ENCODE data around the gene P3H1.

P3H1 gene

DNA sequence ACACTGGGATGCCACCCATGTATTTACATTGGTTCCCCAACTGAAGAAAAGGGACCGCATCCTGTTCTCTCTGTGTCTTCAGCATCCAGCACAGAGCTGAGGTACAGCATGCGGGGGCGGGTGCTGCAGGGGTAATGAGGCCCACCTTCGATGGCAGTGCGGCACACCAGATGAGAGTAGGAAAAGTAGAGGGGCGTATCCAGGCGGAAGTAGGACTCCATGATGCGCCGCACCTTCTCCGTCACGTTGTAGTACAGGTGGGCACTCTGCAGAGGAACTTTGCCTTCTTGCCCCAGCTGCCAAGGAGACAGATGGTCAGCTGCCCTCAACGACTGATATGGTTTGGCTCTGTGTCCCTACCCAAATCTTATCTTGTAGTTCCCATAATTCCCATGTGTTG lies 16.8 kb downstream of the P3H1 start:
- no peak for DNase-seq (ENCODE audit: insufficient read length, low spot score)
- TF ChIP-seq, protein P1, sequence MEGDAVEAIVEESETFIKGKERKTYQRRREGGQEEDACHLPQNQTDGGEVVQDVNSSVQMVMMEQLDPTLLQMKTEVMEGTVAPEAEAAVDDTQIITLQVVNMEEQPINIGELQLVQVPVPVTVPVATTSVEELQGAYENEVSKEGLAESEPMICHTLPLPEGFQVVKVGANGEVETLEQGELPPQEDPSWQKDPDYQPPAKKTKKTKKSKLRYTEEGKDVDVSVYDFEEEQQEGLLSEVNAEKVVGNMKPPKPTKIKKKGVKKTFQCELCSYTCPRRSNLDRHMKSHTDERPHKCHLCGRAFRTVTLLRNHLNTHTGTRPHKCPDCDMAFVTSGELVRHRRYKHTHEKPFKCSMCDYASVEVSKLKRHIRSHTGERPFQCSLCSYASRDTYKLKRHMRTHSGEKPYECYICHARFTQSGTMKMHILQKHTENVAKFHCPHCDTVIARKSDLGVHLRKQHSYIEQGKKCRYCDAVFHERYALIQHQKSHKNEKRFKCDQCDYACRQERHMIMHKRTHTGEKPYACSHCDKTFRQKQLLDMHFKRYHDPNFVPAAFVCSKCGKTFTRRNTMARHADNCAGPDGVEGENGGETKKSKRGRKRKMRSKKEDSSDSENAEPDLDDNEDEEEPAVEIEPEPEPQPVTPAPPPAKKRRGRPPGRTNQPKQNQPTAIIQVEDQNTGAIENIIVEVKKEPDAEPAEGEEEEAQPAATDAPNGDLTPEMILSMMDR (IDR thresholded peaks at IDR 0.05; ENCODE audit: insufficient read depth, missing control alignments), result no peak
- FAIRE-seq, result no peak

- DNase-seq (ENCODE audit: insufficient read length, low spot score) (no peak), FAIRE-seq (no peak)
- TF ChIP-seq, protein P1 (IDR thresholded peaks at IDR 0.05; ENCODE audit: insufficient read depth, missing control alignments), result no peak
Measured at GRCh38 chr1:42748461-42749410, 18.1 kb downstream of the P3H1 start.

DNA sequence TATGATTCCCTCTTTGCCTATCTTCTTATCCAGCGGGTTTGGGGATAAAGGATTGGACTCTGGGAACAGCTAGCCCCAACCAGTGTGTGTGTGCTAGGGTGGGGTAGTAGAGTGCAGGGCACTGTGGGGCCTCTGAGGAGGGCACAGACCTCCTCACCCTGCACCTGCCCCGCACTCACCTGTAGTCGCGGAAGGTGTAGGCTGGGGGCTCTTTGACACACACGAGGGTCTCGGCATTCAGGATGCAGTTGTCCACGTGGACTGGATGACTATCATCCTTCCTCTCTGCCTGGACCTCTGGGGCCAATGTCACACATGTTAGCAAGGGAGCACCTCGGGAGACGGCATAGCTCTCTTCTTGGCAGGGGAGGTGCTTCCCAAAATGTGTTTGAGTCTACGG lies 18.8 kb downstream of the P3H1 start:
- TF ChIP-seq, protein P1 (IDR thresholded peaks at IDR 0.05; ENCODE audit: insufficient read depth, missing control alignments), result no peak
- FAIRE-seq, result no peak
- no peak for DNase-seq (ENCODE audit: insufficient read length, low spot score)

DNA sequence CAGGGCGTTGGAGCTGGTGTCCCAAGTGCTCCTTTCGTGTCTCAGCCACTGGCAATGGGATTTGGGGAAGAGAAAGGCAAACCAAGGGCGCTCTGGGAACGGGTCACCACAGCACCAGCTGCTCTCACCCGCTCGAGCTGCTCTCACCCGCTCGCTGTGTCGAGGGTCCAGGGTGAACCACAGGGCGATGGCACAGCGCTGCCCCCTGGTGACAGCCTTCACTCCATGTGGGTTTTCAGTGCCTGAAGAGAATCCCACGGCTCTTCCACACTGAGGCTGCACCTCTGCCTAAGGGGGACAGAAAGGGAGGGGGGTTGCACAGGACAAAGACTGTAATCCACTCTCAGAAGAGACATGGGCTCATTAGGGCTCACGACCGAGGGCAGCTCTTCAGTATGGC lies 19.7 kb downstream of the P3H1 start:
- DNase-seq (ENCODE audit: insufficient read length, low spot score), result peak; percentile 68
- FAIRE-seq, result no peak
- TF ChIP-seq, protein P1 (IDR thresholded peaks at IDR 0.05; ENCODE audit: insufficient read depth, missing control alignments), result peak; percentile 83

GRCh38 chr1:42746436-42747105 lies 20.3 kb downstream of the P3H1 start:
- TF ChIP-seq, protein P1 (IDR thresholded peaks at IDR 0.05; ENCODE audit: insufficient read depth, missing control alignments), result no peak
- FAIRE-seq (no peak), DNase-seq (ENCODE audit: insufficient read length, low spot score) (no peak)

GRCh38 chr1:42745851-42746250 lies 21.0 kb downstream of the P3H1 start:
- TF ChIP-seq, protein P1 (IDR thresholded peaks at IDR 0.05; ENCODE audit: insufficient read depth, missing control alignments), result no peak
- DNase-seq (ENCODE audit: insufficient read length, low spot score), result no peak
- FAIRE-seq, result peak; percentile 6

GRCh38 chr1:42744148-42744413 lies 22.7 kb downstream of the P3H1 start:
- DNase-seq (ENCODE audit: insufficient read length, low spot score) (no peak), FAIRE-seq (no peak)
- TF ChIP-seq, protein P1 (IDR thresholded peaks at IDR 0.05; ENCODE audit: insufficient read depth, missing control alignments), result no peak
